ENCODE measurements around the gene STARD6. TPM values are rescaled to one million over a fixed set of nuclear protein-coding genes. Genes with fewer than 3 reads are reported as not detected.
"Not testable (repeated sequence)": the region's sequence is repeated elsewhere in the genome, so short reads cannot be mapped to it uniquely, and the experiment has no call there.

STARD6 gene
- total RNA-seq, 1 donor from 2014 or later = 0.82 TPM

GRCh38 chr18:54357082-54357659 lies 487 bp downstream of the STARD6 start:
- no peak for FAIRE-seq
- DNase-seq (ENCODE audit: low spot score in 2 of 2) = peak in 1 of 2 donors; percentile 24

- DNase-seq (ENCODE audit: low spot score in 2 of 2) (no peak), FAIRE-seq (no peak)
Measured at GRCh38 chr18:54351186-54351585, 6.5 kb downstream of the STARD6 start.

- FAIRE-seq (no peak), DNase-seq (ENCODE audit: low spot score in 2 of 2) (no peak)
Measured at GRCh38 chr18:54338230-54338629, 19.4 kb downstream of the STARD6 start.

GRCh38 chr18:54335638-54336173 lies 22.0 kb downstream of the STARD6 start:
- FAIRE-seq = no peak
- no peak for DNase-seq (ENCODE audit: low spot score in 2 of 2)

GRCh38 chr18:54330768-54331548 lies 26.7 kb downstream of the STARD6 start:
- FAIRE-seq (peak; percentile 31), DNase-seq (ENCODE audit: low spot score in 2 of 2) (no peak)

- no peak for FAIRE-seq
Measured at GRCh38 chr18:54329787-54330186, 27.9 kb downstream of the STARD6 start.

GRCh38 chr18:54327818-54328217 lies 29.8 kb downstream of the STARD6 start:
- DNase-seq (ENCODE audit: low spot score in 2 of 2) (no peak), FAIRE-seq (no peak)

More at GRCh38 chr18:54329787-54330186, 27.9 kb downstream of the STARD6 start:
- DNase-seq (ENCODE audit: low spot score in 2 of 2) = no peak

GRCh38 chr18:54323970-54324369 lies 33.7 kb downstream of the STARD6 start:
- FAIRE-seq = no peak
- DNase-seq (ENCODE audit: low spot score in 2 of 2) = no peak

- FAIRE-seq (no peak), DNase-seq (ENCODE audit: low spot score in 2 of 2) (no peak)
Measured at GRCh38 chr18:54323561-54323960, 34.1 kb downstream of the STARD6 start.

- no peak for FAIRE-seq
- no peak for DNase-seq (ENCODE audit: low spot score in 2 of 2)
Measured at GRCh38 chr18:54316071-54316820, 41.4 kb downstream of the STARD6 start.

- not testable (repeated sequence) for DNase-seq (ENCODE audit: low spot score in 2 of 2); FAIRE-seq
Measured at GRCh38 chr18:54309564-54309963, 48.1 kb downstream of the STARD6 start.

- DNase-seq (ENCODE audit: low spot score in 2 of 2) (no peak), FAIRE-seq (no peak)
Measured at GRCh38 chr18:54303408-54303807, 54.2 kb downstream of the STARD6 start.

- FAIRE-seq; DNase-seq (ENCODE audit: low spot score in 2 of 2): not testable (repeated sequence)
Measured at GRCh38 chr18:54298991-54299390, 58.7 kb downstream of the STARD6 start.

GRCh38 chr18:54296062-54296461 lies 61.6 kb downstream of the STARD6 start:
- FAIRE-seq (no peak), DNase-seq (ENCODE audit: low spot score in 2 of 2) (no peak)

- DNase-seq (ENCODE audit: low spot score in 2 of 2) = no peak
- FAIRE-seq = no peak
Measured at GRCh38 chr18:54294274-54294673, 63.4 kb downstream of the STARD6 start.

GRCh38 chr18:54284981-54285785 lies 72.5 kb downstream of the STARD6 start:
- FAIRE-seq = no peak
- no peak for DNase-seq (ENCODE audit: low spot score in 2 of 2)

GRCh38 chr18:54284535-54284934 lies 73.1 kb downstream of the STARD6 start:
- no peak for DNase-seq (ENCODE audit: low spot score in 2 of 2)
- FAIRE-seq = no peak

GRCh38 chr18:54280220-54280569 lies 77.5 kb downstream of the STARD6 start:
- no peak for DNase-seq (ENCODE audit: low spot score in 2 of 2)

GRCh38 chr18:54279477-54280219 lies 78.0 kb downstream of the STARD6 start:
- FAIRE-seq = no peak

More at GRCh38 chr18:54280220-54280569, 77.5 kb downstream of the STARD6 start:
- FAIRE-seq = no peak

GRCh38 chr18:54278615-54279014 lies 79.0 kb downstream of the STARD6 start:
- no peak for FAIRE-seq
- DNase-seq (ENCODE audit: low spot score in 2 of 2) = no peak

More at GRCh38 chr18:54279477-54280219, 78.0 kb downstream of the STARD6 start:
- DNase-seq (ENCODE audit: low spot score in 2 of 2) = no peak

All from frontal cortex (tissue), 4 donors.